GM23248 (cell line): Measurements from ENCODE around the gene FBP1. TPM values are rescaled to one million over a fixed set of nuclear protein-coding genes. Genes with fewer than 3 reads are reported as not detected.

Source experiments
- DNase-seq: peaks from one replicate; pipeline ENCODE4 v3.0.0-alpha.2; 2015
- H2AFZ ChIP-seq: fragments of 200-600 bp; sonication (generic); 2 replicates; pipeline ENCODE4 v1.6.1; 2016; ENCODE audit warnings: antibody characterized with exemption
- H3F3A ChIP-seq: fragments of 200-600 bp; sonication (generic); 2 replicates; pipeline ENCODE4 v1.6.1; 2016; ENCODE audit warnings: mild to moderate bottlenecking, antibody characterized with exemption, mixed run types; ENCODE audit not compliant: insufficient read depth
- H3K27ac ChIP-seq: fragments of 200-600 bp; sonication (generic); 2 replicates; pipeline ENCODE4 v1.5.1; 2016; ENCODE audit warnings: mild to moderate bottlenecking
- H3K27me3 ChIP-seq: fragments of 200-600 bp; sonication (generic); replicated peaks from 2 replicates; pipeline ENCODE4 v1.6.1; 2016; ENCODE audit warnings: mild to moderate bottlenecking; ENCODE audit not compliant: insufficient read depth
- H3K36me3 ChIP-seq: fragments of 200-600 bp; sonication (generic); 2 replicates; pipeline ENCODE4 v1.6.1; 2016; ENCODE audit warnings: low read depth, mild to moderate bottlenecking
- H3K4me1 ChIP-seq: fragments of 200-600 bp; sonication (generic); 2 replicates; pipeline ENCODE4 v1.6.1; 2016; ENCODE audit warnings: mild to moderate bottlenecking; ENCODE audit not compliant: insufficient read depth
- H3K4me2 ChIP-seq: fragments of 200-600 bp; sonication (generic); one replicate; pipeline ENCODE4 v1.6.1; 2016; ENCODE audit warnings: mild to moderate bottlenecking; ENCODE audit not compliant: unreplicated experiment
- H3K4me3 ChIP-seq: fragments of 200-600 bp; sonication (generic); 2 replicates; pipeline ENCODE4 v1.5.1; 2016; ENCODE audit warnings: mild to moderate bottlenecking
- H3K79me2 ChIP-seq: fragments of 200-600 bp; sonication (generic); 2 replicates; pipeline ENCODE4 v1.6.1; 2016; ENCODE audit warnings: mild to moderate bottlenecking; ENCODE audit not compliant: insufficient read depth
- H3K9ac ChIP-seq: fragments of 200-600 bp; sonication (generic); 2 replicates; pipeline ENCODE4 v1.6.1; 2016; ENCODE audit warnings: mild to moderate bottlenecking
- H3K9me2 ChIP-seq: fragments of 200-600 bp; sonication (generic); 2 replicates; pipeline ENCODE4 v1.6.1; 2016; ENCODE audit warnings: mixed run types, mild to moderate bottlenecking, moderate library complexity; ENCODE audit not compliant: insufficient read depth
- H3K9me3 ChIP-seq: fragments of 200-600 bp; sonication (generic); one replicate; pipeline ENCODE4 v1.6.1; 2017; ENCODE audit warnings: low read depth
- H4K20me1 ChIP-seq: fragments of 200-600 bp; sonication (generic); 2 replicates; pipeline ENCODE4 v1.6.0; 2016; ENCODE audit not compliant: insufficient read depth
- EZH2 ChIP-seq: fragments of 200-600 bp; sonication (generic); IDR thresholded peaks from 2 replicates; pipeline ENCODE4 v1.6.1; 2018; ENCODE audit warnings: antibody characterized with exemption, mild to moderate bottlenecking; ENCODE audit not compliant: insufficient read depth, poor library complexity, severe bottlenecking
- EZH2phosphoT487 ChIP-seq: fragments of 200-600 bp; sonication (generic); IDR thresholded peaks from 2 replicates; pipeline ENCODE4 v1.6.1; 2018; ENCODE audit warnings: antibody characterized with exemption, moderate library complexity, mild to moderate bottlenecking, low read depth; ENCODE audit not compliant: insufficient read depth
- WGBS, 2 experiments: methylation state at CpG; one replicate each; pipeline ENCODE4 v1.1.6; 2015 to 2017; ENCODE audit warnings: low lambda C conversion rate in 2 of 2, low coverage in 1 of 2; ENCODE audit errors: missing lambda C conversion rate in 2 of 2; 5-methylcytosine and 5-hydroxymethylcytosine counted together
- in situ Hi-C: fragments of 300-500 bp; cut with MboI; formaldehyde crosslinking; loops from 2 replicates; pipeline ENCODE4 v1.15.0; 2020
- polyA plus RNA-seq: library from polyadenylated mRNA; unstranded; fragments of >200 nt; fragmentation: Nextera tagmentation; extraction: Ambion mirVana; gene quantifications from 2 replicates; pipeline ENCODE4 v1.2.1, GENCODE V29; 2016
- total RNA-seq: library from RNA; depleted of rRNA; stranded (reverse); fragments of >200 nt; shearing (Covaris generic); gene quantifications from 2 replicates; pipeline ENCODE4 v1.2.3, GENCODE V29; 2014

Gene FBP1
- total and polyA plus RNA-seq, 2 experiments from 2014 or later = not detected

DNA sequence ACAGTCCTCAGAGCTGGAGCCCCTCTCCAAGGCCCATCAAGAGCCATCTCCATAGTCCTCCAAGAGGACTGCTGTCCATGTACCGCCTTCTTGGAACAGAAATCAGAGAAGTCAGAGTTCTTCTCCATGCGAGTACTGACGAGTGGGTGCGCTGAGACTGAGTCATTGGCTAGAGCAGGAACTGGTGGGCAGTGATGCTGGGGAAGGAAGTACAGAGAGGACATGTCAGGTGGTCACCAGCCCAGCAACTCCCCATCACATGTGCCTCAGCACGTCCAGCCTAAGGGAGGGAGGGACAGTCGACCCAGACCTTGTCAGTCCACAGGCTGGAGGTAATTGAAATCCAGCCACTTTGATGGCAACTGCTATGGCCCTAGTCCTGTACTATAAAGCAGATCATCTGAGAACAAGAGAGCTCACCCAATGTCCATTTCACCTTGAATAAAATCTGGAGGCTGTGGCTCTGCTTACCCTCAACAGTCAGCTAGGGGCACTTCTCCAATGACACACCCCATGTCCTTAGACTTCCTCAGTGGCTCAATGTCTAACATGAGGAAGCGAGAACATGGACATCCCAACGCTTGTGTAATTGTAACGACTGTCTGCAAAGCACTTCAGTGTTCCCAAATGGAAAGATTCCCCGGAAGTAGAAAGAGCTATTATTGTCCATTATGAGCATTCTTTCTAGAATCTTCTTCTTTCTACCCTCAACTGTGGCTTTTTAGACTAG is 15.0 kb upstream of the FBP1 start:
- Histone ChIP-seq H3K4me3 (no peak overlapping the region), H3K79me2 (no peaks in the 10 kb centered on the region), H3K36me3 (no peaks in the 10 kb centered on the region), H3K4me2 (no peak overlapping the region), H3F3A (no peaks in the 10 kb centered on the region), H2AFZ (no peak overlapping the region), H4K20me1 (no peaks in the 10 kb centered on the region), H3K4me1 (peaks cover 6% of the 10 kb centered on the region), H3K9ac (no peak overlapping the region), H3K27ac (no peak overlapping the region), H3K27me3 (no peaks in the 10 kb centered on the region; the same call in 1 of the 2 replicates), H3K9me3 (no peaks in the 10 kb centered on the region), H3K9me2 (no peaks in the 10 kb centered on the region)
- DNase-seq = no peak
- no peak for TF ChIP-seq EZH2phosphoT487
- no peak for TF ChIP-seq EZH2
- in situ Hi-C loops = no loop called here
- 83 to 87% methylated on average over 10 of the region's 10 CpGs for WGBS, 2 experiments

DNA sequence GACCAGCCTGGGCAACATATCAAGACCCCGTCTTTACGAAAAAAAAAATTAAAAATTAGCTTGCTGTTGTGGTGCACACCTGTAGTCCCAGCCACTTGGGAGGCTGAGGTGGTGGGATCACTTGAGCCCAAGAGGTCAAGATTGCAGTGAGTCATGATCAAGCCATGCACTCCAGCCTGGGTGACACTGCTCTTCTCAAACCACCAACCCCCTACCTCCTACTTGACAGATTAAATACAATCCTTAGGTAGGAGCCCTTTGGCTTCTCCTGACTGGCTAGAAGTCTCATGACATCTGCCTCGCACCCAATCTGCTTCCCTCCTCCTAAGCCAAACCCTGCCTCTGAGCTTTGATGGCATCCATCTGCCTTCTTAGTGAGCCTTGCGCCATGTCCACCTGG is 11.6 kb upstream of the FBP1 start:
- Histone ChIP-seq H3F3A (peaks cover 6% of the 10 kb centered on the region; the same call in 1 of the 2 replicates), H3K9me2 (no peaks in the 10 kb centered on the region), H3K4me2 (no peak overlapping the region), H3K9me3 (no peaks in the 10 kb centered on the region), H3K27me3 (no peaks in the 10 kb centered on the region; the same call in 1 of the 2 replicates), H2AFZ (no peak overlapping the region), H4K20me1 (no peaks in the 10 kb centered on the region), H3K9ac (no peak overlapping the region), H3K79me2 (no peaks in the 10 kb centered on the region), H3K27ac (no peak overlapping the region), H3K36me3 (no peaks in the 10 kb centered on the region), H3K4me1 (peaks cover 19% of the 10 kb centered on the region), H3K4me3 (no peak overlapping the region)
- no peak for DNase-seq
- in situ Hi-C loops = no loop called here
- TF ChIP-seq EZH2 = no peak
- no peak for TF ChIP-seq EZH2phosphoT487
- 99 to 100% methylated on average over 4 of the region's 4 CpGs for WGBS, 2 experiments

- Histone ChIP-seq H4K20me1 (no peaks in the 10 kb centered on the region), H3K79me2 (no peaks in the 10 kb centered on the region), H2AFZ (no peak overlapping the region), H3K9me2 (no peaks in the 10 kb centered on the region), H3F3A (peaks cover 6% of the 10 kb centered on the region; the same call in 1 of the 2 replicates), H3K9ac (no peak overlapping the region), H3K9me3 (no peaks in the 10 kb centered on the region), H3K4me3 (no peak overlapping the region), H3K4me2 (peak overlapping the region; percentile 46), H3K36me3 (no peaks in the 10 kb centered on the region), H3K27me3 (no peaks in the 10 kb centered on the region), H3K27ac (peak overlapping the region; percentile 58), H3K4me1 (peaks cover 19% of the 10 kb centered on the region)
- in situ Hi-C loops = no loop called here
- TF ChIP-seq EZH2 (no peak), EZH2phosphoT487 (no peak)
- peak; percentile 89 for DNase-seq
- 56 to 57% methylated on average over 12 of the region's 12 CpGs for WGBS, 2 experiments
These were observed 9.9 kb upstream of the FBP1 start for GRCh38 chr9:94649100-94649819.

GRCh38 chr9:94648185-94648584 is 8.9 kb upstream of the FBP1 start:
- H3K4me3 ChIP-seq = no peak overlapping the region
- no peak for DNase-seq
- H3K36me3 ChIP-seq = no peaks in the 10 kb centered on the region
- H4K20me1 ChIP-seq = no peaks in the 10 kb centered on the region
- H3F3A ChIP-seq = peaks cover 6% of the 10 kb centered on the region; the same call in 1 of the 2 replicates
- no peak overlapping the region for H3K4me2 ChIP-seq
- H3K9me3 ChIP-seq = no peaks in the 10 kb centered on the region
- WGBS, 2 experiments = 63 to 74% methylated on average over 2 of the region's 2 CpGs
- no peaks in the 10 kb centered on the region for H3K79me2 ChIP-seq
- TF ChIP-seq EZH2phosphoT487 (no peak), EZH2 (no peak)
- no peak overlapping the region for H3K9ac ChIP-seq
- no peaks in the 10 kb centered on the region for H3K27me3 ChIP-seq
- no peaks in the 10 kb centered on the region for H3K9me2 ChIP-seq
- H3K27ac ChIP-seq = no peak overlapping the region
- peaks cover 19% of the 10 kb centered on the region for H3K4me1 ChIP-seq
- H2AFZ ChIP-seq = no peak overlapping the region
- in situ Hi-C loops = no loop called here
